ENCODE data around the gene RASGRP4.

The RASGRP4 gene

GRCh38 chr19:38387550-38388348 lies 38.3 kb downstream of the RASGRP4 start, which contains the start of gene GGN:
GGN (minus strand) TSS chr19:38388034; CDS start chr19:38387261, 773 bp downstream.
- no peak for TF ChIP-seq CTCF (IDR thresholded peaks at IDR 0.05)
- no peak for TF ChIP-seq ZFX (IDR thresholded peaks at IDR 0.05; ENCODE audit: borderline replicate concordance)
- H3K27ac ChIP-seq: peak within 1 kb of the TSS; percentile 78

GRCh38 chr19:38386971-38387549 lies 39.0 kb downstream of the RASGRP4 start:
- H3K27ac ChIP-seq: peak overlapping the region; percentile 78
- TF ChIP-seq CTCF (IDR thresholded peaks at IDR 0.05) (no peak), ZFX (IDR thresholded peaks at IDR 0.05; ENCODE audit: borderline replicate concordance) (no peak)

- TF ChIP-seq ZFX (IDR thresholded peaks at IDR 0.05; ENCODE audit: borderline replicate concordance) (no peak), CTCF (IDR thresholded peaks at IDR 0.05) (no peak)
These were observed 39.6 kb downstream of the RASGRP4 start for GRCh38 chr19:38386300-38386970.

GRCh38 chr19:38385804-38386257 lies 40.2 kb downstream of the RASGRP4 start:
- TF ChIP-seq ZFX (IDR thresholded peaks at IDR 0.05; ENCODE audit: borderline replicate concordance) (no peak), CTCF (IDR thresholded peaks at IDR 0.05) (no peak)

More at GRCh38 chr19:38386300-38386970, 39.6 kb downstream of the RASGRP4 start:
- peak overlapping the region; percentile 78; the same call in 1 of the 2 replicates for H3K27ac ChIP-seq

GRCh38 chr19:38385057-38385803 lies 40.8 kb downstream of the RASGRP4 start:
- peak; percentile 15; the same call in 1 of the 2 replicates for TF ChIP-seq CTCF (IDR thresholded peaks at IDR 0.05)
- TF ChIP-seq ZFX (IDR thresholded peaks at IDR 0.05; ENCODE audit: borderline replicate concordance): no peak
- H3K27ac ChIP-seq: 0 out of 2 replicates have a peak overlapping the region, but pooled peaks have one; percentile 38

More at GRCh38 chr19:38385804-38386257, 40.2 kb downstream of the RASGRP4 start:
- H3K27ac ChIP-seq: no peak overlapping the region

- H3K27ac ChIP-seq: peak overlapping the region; percentile 38
- TF ChIP-seq ZFX (IDR thresholded peaks at IDR 0.05; ENCODE audit: borderline replicate concordance) (no peak), CTCF (IDR thresholded peaks at IDR 0.05) (peak; percentile 60)
These were observed 41.6 kb downstream of the RASGRP4 start for GRCh38 chr19:38384209-38385027.

All from 22Rv1 (cell line).